HUES48 (cell line): ENCODE results near the gene ADIPOR2.
"Not testable (repeated sequence)": the region's sequence is repeated elsewhere in the genome, so short reads cannot be mapped to it uniquely, and the experiment has no call there.

Experiments used
- H3K27ac ChIP-seq: one replicate; pipeline ENCODE4 v1.7.0; 2013; ENCODE audit warnings: low read depth, low read length, inconsistent platforms
- H3K27me3 ChIP-seq: 2 replicates; pipeline ENCODE4 v1.6.1; 2013; ENCODE audit warnings: mild to moderate bottlenecking, low read length; ENCODE audit not compliant: control insufficient read depth, insufficient read depth
- H3K36me3 ChIP-seq: 2 replicates; pipeline ENCODE4 v1.6.1; 2013; ENCODE audit warnings: low read length; ENCODE audit not compliant: control insufficient read depth, insufficient read depth
- H3K4me1 ChIP-seq: 2 replicates; pipeline ENCODE4 v1.6.1; 2013; ENCODE audit warnings: mild to moderate bottlenecking, low read length; ENCODE audit not compliant: control insufficient read depth, insufficient read depth
- H3K4me3 ChIP-seq: 2 replicates; pipeline ENCODE4 v1.5.1; 2013; ENCODE audit warnings: mild to moderate bottlenecking, low read depth, low read length
- H3K9ac ChIP-seq: 2 replicates; pipeline ENCODE4 v1.6.1; 2013; ENCODE audit warnings: mild to moderate bottlenecking, low read depth, low read length, moderate library complexity
- H3K9me3 ChIP-seq: 2 replicates; pipeline ENCODE4 v1.6.1; 2013; ENCODE audit warnings: low read length; ENCODE audit not compliant: control insufficient read depth, insufficient read depth

The ADIPOR2 gene

DNA sequence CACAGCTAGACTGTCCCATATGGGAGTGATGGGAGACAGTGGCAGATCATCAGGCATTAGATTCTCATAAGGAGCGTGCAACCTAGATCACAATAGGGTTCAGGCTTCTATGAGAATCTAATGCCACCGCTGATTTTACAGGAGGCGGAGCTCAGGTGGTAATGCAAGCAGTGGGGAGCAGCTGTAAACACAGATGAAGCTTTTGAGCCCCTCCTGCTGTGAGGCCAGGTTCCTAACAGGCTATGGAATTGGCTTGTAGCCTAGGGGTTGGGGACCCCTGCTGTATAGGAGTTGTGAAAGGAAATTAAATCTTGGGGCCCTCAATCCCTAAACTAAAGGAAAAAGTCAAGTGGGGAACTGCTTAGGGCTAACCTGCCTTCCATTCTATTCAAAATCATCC, 29.6 kb downstream of the ADIPOR2 start:
- H3K9me3 ChIP-seq = peaks cover 4% of the 10 kb centered on the region
- no peak overlapping the region for H3K4me3 ChIP-seq
- no peak overlapping the region for H3K9ac ChIP-seq
- peaks cover 4% of the 10 kb centered on the region; the same call in 1 of the 2 replicates for H3K4me1 ChIP-seq
- H3K27me3 ChIP-seq = no peaks in the 10 kb centered on the region
- no peak overlapping the region for H3K27ac ChIP-seq
- no peaks in the 10 kb centered on the region; the same call in 1 of the 2 replicates for H3K36me3 ChIP-seq

DNA sequence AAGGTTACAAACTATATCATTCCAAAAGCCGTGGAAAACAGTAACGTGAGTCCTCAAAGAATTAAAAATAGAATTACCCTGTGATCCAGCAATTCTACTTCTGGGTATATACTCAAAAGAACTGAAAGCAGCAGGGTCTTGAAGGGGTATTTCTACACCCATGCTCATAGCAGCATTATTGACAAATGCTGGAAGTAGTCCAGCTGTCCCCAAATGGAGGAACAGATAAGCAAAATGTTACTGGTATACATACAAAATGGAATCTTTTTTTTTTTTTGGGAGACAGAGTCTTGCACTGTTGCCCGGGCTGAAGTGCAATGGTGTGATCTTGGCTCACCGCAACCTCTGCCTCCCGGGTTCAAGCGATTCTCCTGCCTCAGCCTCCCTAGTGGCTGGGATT, 32.9 kb downstream of the ADIPOR2 start:
- H3K9me3 ChIP-seq = peaks cover 4% of the 10 kb centered on the region
- no peak overlapping the region for H3K4me3 ChIP-seq
- peaks cover 4% of the 10 kb centered on the region; the same call in 1 of the 2 replicates for H3K4me1 ChIP-seq
- H3K36me3 ChIP-seq = no peaks in the 10 kb centered on the region; the same call in none of the 2 replicates
- H3K27ac ChIP-seq = no peak overlapping the region
- no peak overlapping the region for H3K9ac ChIP-seq
- H3K27me3 ChIP-seq = no peaks in the 10 kb centered on the region

DNA sequence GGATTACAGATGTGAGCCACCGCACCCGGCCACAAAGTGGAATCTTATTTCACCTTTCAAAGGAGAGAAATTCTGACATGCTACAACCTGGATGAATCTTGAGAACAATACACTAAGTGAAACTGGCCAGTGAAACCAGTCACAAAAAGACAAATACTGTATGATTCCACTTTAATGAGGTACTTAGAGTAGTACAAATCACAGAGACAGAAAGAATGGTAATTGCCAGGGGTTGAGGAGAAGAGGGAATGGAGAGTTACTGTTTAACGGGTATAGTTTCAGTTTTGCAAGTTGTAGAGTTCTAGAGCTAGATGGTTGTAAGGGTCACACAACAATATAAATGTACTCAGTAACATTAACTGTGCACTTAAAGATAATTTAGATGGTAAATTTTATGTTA, 33.4 kb downstream of the ADIPOR2 start:
- Histone ChIP-seq H3K9me3 (peaks cover 4% of the 10 kb centered on the region), H3K27me3 (no peaks in the 10 kb centered on the region), H3K4me3 (no peak overlapping the region), H3K27ac (no peak overlapping the region), H3K9ac (no peak overlapping the region), H3K4me1 (peaks cover 4% of the 10 kb centered on the region; the same call in 1 of the 2 replicates), H3K36me3 (no peaks in the 10 kb centered on the region; the same call in none of the 2 replicates)

DNA sequence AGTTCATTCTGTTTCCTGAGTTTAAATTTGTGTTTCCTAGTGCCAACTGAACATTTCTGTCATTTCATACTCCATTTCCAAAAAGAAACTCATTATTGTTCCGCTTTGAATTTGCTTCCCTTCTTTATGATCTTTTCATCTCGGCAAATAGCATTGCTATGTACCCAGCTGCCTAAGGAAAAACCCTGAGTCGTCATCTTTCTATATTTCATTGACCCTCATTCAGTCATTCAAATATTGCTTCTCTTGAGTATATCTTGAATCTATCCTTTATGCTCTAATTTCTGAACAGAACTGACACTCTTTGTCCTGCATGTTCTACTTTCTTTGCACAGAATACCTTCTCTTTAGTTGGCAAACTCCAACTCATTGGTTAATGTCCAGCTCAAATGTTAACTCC, 35.9 kb downstream of the ADIPOR2 start:
- Histone ChIP-seq H3K36me3 (no peaks in the 10 kb centered on the region; the same call in 1 of the 2 replicates), H3K27ac (no peak overlapping the region), H3K9me3 (no peaks in the 10 kb centered on the region), H3K4me3 (no peak overlapping the region), H3K4me1 (peaks cover 3% of the 10 kb centered on the region; the same call in 1 of the 2 replicates), H3K27me3 (no peaks in the 10 kb centered on the region), H3K9ac (no peak overlapping the region)

DNA sequence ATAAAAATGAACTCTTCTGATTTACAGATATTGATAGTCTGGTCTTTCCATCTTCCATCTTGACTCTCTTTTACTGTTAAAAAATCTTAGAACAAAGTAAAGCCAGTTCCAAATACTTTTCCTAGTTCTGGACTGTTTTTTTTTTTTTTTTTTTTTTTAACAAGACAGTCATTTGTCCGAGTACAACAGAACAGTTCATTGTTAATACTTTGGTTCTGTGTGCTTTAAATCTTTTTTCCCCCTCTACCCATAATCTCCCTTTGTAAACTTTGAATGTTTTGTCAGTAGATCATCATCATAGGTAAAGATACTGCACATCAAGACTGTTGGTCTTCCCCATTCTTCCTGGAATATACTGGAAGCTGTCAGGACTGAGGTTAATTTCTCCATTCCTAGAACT, 38.0 kb downstream of the ADIPOR2 start:
- H3K4me3 ChIP-seq = no peak overlapping the region
- H3K27ac ChIP-seq = no peak overlapping the region
- H3K27me3 ChIP-seq = no peaks in the 10 kb centered on the region
- no peaks in the 10 kb centered on the region for H3K4me1 ChIP-seq
- H3K9me3 ChIP-seq = no peaks in the 10 kb centered on the region
- H3K36me3 ChIP-seq = no peaks in the 10 kb centered on the region; the same call in 1 of the 2 replicates
- no peak overlapping the region for H3K9ac ChIP-seq

DNA sequence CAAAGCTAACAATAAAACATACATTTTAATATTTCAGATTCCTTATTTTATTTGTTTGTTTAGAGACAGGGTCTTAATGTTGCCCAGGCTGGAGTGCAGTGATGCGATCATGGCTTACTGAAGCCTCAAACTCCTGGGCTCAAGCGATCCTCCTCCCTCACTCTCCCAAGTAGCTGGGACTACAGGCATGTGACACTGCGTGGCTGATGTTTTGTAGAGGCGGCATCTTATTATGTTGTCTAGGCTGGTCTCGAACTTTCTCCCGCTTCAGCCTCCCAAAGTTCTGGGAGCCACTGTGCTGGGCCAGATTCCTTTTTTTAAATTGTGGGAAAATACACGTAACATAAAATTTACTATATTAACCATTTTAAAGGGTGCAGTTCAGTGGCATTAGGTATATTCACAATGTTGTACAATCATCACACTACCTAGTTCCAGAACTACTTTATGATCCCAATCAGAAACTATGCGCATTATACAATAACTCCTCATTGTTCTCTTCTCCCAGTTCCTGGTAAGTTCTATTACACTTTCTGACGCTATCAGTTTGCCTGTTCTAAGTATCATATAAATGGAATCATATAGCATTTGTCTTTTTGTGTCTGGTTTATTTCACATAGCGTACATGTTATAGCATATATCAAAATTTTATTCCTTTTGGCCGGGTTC, 40.3 kb downstream of the ADIPOR2 start:
- Histone ChIP-seq H3K27ac (no peak overlapping the region), H3K36me3 (no peaks in the 10 kb centered on the region; the same call in 1 of the 2 replicates), H3K9ac (no peak overlapping the region), H3K4me3 (no peak overlapping the region), H3K27me3 (no peaks in the 10 kb centered on the region), H3K9me3 (no peaks in the 10 kb centered on the region), H3K4me1 (no peaks in the 10 kb centered on the region)

DNA sequence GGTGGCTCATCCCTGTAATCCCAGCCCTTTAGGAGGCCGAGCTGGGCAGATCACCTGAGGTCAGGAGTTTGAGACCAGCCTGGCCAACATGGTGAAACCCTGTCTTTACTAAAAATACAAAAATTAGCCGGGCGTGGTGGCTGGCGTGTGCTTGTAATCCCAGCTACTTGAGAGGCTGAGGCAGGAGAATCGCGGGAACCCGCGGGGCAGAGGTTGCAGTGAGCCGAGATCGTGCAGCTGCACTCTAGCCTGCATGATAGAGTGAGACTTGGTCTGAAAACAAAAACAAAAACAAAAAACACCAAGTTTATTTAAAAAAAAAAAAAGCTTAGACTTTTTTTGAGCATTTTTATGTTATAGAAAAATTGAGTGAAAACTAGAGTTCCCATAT, 40.8 kb downstream of the ADIPOR2 start:
- H3K4me3 ChIP-seq, H3K9me3 ChIP-seq, H3K36me3 ChIP-seq: not testable (repeated sequence)

DNA sequence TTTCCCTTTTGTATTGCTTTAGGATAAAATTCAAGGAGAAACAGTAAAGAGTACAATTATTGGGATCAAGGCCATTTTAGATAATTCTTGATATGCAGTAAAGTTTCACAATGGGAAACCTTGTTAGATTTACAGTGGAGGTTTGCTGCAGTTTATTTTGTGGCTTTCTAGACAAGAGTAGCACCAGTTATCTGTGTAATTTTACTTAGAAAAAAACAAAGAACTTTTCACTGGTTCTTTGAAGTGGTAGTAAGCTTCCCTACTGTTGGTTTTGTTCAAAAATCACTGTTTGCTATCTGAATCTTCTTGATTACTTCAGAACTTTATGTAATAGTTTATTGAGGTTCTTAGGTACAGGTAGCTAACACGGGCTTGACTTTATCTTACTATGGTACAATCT, 42.0 kb downstream of the ADIPOR2 start:
- Histone ChIP-seq H3K9ac (no peak overlapping the region), H3K27me3 (no peaks in the 10 kb centered on the region), H3K36me3 (no peaks in the 10 kb centered on the region), H3K9me3 (no peaks in the 10 kb centered on the region), H3K27ac (no peak overlapping the region), H3K4me1 (no peaks in the 10 kb centered on the region), H3K4me3 (no peak overlapping the region)

More for the DNA sequence above, 40.8 kb downstream of the ADIPOR2 start:
- not testable (repeated sequence) for H3K27ac ChIP-seq, H3K27me3 ChIP-seq, H3K9ac ChIP-seq, H3K4me1 ChIP-seq

DNA sequence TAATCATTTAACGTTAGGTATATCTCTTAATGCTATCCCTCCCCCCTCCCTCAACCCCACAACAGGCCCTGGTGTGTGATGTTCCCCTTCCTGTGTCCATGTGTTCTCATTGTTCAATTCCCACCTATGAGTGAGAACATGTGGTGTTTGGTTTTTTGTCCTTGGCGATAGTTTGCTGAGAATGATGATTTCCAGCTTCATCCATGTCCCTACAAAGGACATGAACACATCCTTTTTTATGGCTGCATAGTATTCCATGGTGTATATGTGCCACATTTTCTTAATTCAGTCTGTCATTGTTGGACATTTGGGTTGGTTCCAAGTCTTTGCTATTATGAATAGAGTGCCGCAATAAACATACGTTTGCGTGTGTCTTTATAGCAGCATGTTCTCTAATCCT, 42.8 kb downstream of the ADIPOR2 start:
- H3K27ac ChIP-seq, H3K9ac ChIP-seq, H3K27me3 ChIP-seq, H3K9me3 ChIP-seq, H3K4me3 ChIP-seq, H3K36me3 ChIP-seq, H3K4me1 ChIP-seq: not testable (repeated sequence)

DNA sequence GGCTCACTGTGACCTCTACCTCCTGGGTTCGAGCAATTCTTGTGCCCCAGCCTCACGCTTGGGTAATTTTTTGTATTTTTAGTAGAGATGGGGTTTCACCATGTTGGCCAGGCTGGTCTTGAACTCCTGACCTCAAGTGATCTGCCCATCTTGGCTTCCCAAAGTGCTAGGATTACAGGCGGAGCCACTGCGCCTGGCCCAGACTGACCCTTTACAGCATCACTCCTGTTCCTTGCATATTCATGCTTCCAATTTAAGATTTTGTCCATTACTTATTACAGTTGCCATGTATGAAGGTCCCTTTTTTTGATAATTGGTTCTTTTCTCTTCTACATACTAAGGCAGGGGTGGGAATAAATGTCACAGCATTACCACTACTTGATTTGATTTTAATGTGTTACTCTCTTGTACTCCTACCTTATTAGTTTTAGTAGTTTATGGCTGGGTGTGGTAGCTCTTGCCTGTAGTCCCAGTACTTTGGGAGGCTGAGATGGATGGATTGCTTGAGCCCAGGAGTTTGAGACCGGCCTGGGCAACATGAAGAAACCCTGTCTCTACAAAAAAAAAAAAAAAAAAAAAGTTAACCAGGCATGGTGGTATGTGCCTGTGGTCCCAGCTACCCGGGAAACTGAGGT, 46.9 kb downstream of the ADIPOR2 start:
- Histone ChIP-seq H3K27ac (no peak overlapping the region), H3K9me3 (no peaks in the 10 kb centered on the region), H3K36me3 (no peaks in the 10 kb centered on the region), H3K4me3 (no peak overlapping the region), H3K9ac (no peak overlapping the region), H3K4me1 (0 out of 2 replicates have a peak, but pooled peaks cover 4% of the 10 kb centered on the region), H3K27me3 (no peaks in the 10 kb centered on the region)

DNA sequence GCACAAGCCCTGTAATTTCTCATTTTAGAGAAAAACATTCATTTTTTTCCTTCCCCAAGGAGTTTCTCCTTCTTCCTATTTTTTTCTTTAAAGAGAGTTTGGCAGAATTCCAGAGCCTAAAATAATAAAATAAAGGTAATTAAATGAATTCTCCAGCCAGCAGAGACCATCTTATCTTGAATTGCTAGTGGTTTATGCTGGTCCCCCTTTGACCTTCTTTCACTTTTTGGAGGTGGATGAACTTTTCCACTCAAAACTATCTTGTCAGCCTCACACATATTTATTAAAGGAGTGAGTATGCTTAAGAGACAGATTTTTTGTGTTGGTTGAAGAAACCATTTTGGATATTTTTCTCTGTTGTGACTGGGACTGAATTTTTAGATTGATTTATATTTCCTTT, 47.6 kb downstream of the ADIPOR2 start:
- H3K4me1 ChIP-seq = 0 out of 2 replicates have a peak, but pooled peaks cover 4% of the 10 kb centered on the region
- H3K4me3 ChIP-seq = no peak overlapping the region
- H3K27ac ChIP-seq = no peak overlapping the region
- H3K27me3 ChIP-seq = no peaks in the 10 kb centered on the region
- H3K9me3 ChIP-seq = no peaks in the 10 kb centered on the region
- no peaks in the 10 kb centered on the region for H3K36me3 ChIP-seq
- no peak overlapping the region for H3K9ac ChIP-seq
